Subcutaneous abdominal adipose tissue (tissue), 5 donors: ENCODE measurements around the gene MEIS2.

Source experiments
- H3K27ac ChIP-seq: one replicate; pipeline ENCODE4 v1.7.0; 2013; ENCODE audit warnings: low read depth, mild to moderate bottlenecking, inconsistent platforms, low read length, moderate library complexity
- H3K27me3 ChIP-seq, 5 donors: one replicate each; pipeline ENCODE4 v1.7.0; 2013; ENCODE audit warnings: low read length in 5 of 5, inconsistent platforms in 1 of 5; ENCODE audit not compliant: control insufficient read depth in 5 of 5, insufficient read depth in 4 of 5
- H3K36me3 ChIP-seq, 5 donors: one replicate each; pipeline ENCODE4 v1.7.0; 2013; ENCODE audit warnings: low read length in 5 of 5; ENCODE audit not compliant: control insufficient read depth in 5 of 5, insufficient read depth in 5 of 5
- H3K4me1 ChIP-seq, 5 donors: one replicate each; pipeline ENCODE4 v1.7.0; 2013; ENCODE audit warnings: low read length in 5 of 5, mild to moderate bottlenecking in 3 of 5, moderate library complexity in 1 of 5; ENCODE audit not compliant: control insufficient read depth in 5 of 5, insufficient read depth in 5 of 5
- H3K4me3 ChIP-seq, 5 donors: one replicate each; pipeline ENCODE4 v1.7.0; 2013; ENCODE audit warnings: low read length in 5 of 5, low read depth in 1 of 5
- H3K9ac ChIP-seq, 5 donors: one replicate each; pipeline ENCODE4 v1.7.0; 2013; ENCODE audit warnings: low read length in 5 of 5, mild to moderate bottlenecking in 4 of 5, moderate library complexity in 3 of 5
- H3K9me3 ChIP-seq, 5 donors: one replicate each; pipeline ENCODE4 v1.7.0; 2013; ENCODE audit warnings: low read length in 5 of 5; ENCODE audit not compliant: control insufficient read depth in 5 of 5
- donor health status: healthy.
- donor health status: healthy.
- donor health status: healthy.
- donor health status: healthy.
- donor health status: healthy.

MEIS2 gene

DNA sequence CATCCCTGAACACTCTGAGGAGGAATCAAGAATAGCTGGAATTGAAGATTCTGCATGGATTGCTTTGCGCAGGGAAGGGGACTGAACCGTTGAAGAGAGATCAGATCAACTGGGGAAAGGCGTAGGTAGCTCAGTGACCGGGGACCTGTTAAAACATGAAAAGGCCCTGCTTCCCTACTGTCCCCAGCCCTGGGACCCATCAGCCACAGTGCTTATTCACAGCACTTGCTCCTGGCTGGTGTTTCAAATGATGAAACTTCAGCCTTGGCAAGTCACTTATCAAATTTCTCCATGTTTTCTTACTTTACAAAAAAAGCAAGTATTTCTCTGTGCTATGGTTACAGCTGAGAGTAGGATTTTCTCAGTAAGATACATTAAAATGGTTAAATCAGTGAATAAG lies 199.3 kb downstream of the MEIS2 start:
- H3K4me3 ChIP-seq = no peak overlapping the region
- H3K9ac ChIP-seq = no peak overlapping the region
- no peak overlapping the region for H3K27ac ChIP-seq
- no peaks in the 10 kb centered on the region for H3K9me3 ChIP-seq
- no peaks in the 10 kb centered on the region for H3K27me3 ChIP-seq
- H3K36me3 ChIP-seq = no peaks in the 10 kb centered on the region
- H3K4me1 ChIP-seq = peaks cover 0 to 21% (median 15%) of the 10 kb centered on the region in 5 donors

DNA sequence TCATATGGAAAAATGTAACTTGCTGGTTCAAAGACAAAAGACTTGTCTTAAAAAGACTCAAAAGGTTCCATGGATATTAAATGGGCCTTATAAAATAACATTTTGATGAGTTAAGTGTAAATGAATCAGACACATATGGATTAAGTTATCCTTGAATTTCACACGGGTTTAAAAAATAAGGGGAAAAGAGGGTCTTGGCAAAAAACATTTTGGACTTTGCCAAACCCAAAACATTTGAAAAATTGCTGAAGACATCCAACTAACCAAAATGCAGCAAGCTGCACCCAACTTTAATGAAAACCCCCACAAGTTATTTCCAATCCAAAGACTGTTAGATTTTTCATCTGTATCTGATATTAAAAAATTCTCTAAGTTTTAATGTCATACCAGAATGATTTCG lies 200.7 kb downstream of the MEIS2 start:
- Histone ChIP-seq H3K4me1 (peaks cover 0 to 21% (median 16%) of the 10 kb centered on the region in 5 donors), H3K9ac (no peak overlapping the region), H3K27me3 (no peaks in the 10 kb centered on the region), H3K4me3 (no peak overlapping the region), H3K36me3 (peaks cover 0 to 4% (median 0%) of the 10 kb centered on the region in 5 donors), H3K27ac (no peak overlapping the region), H3K9me3 (no peaks in the 10 kb centered on the region)

DNA sequence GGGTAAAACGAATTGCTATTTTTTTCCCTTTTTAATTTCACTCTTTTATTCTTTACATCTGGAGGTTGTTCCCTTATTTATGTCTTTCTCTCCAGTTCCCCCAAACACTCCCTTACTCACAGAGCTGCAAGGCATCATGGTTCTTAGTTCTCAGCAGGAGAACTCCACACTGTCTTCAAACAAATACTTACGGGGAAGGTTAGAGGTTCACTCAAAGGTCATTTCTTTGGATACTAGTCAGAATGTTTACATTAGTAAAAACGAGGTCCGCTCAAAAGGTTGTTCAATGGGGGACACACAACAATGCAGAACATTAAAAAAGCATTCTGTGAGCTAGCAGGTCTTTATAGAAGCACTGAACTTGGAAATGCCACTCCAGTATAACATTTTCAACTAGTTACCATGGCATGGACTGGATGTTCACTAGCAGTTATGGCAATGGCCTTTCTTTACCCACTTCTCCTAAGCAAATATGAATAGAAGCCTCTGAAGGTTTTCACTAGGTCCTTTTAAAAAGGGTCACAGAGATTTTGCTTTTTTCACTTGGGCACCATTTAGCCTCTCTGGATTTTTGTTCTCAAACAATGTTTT lies 201.7 kb downstream of the MEIS2 start:
- Histone ChIP-seq H3K27ac (no peak overlapping the region), H3K4me1 (peaks cover 0 to 21% (median 16%) of the 10 kb centered on the region in 5 donors), H3K9ac (no peak overlapping the region), H3K9me3 (no peaks in the 10 kb centered on the region), H3K4me3 (no peak overlapping the region), H3K36me3 (peaks cover 0 to 5% (median 0%) of the 10 kb centered on the region in 5 donors), H3K27me3 (no peaks in the 10 kb centered on the region)

DNA sequence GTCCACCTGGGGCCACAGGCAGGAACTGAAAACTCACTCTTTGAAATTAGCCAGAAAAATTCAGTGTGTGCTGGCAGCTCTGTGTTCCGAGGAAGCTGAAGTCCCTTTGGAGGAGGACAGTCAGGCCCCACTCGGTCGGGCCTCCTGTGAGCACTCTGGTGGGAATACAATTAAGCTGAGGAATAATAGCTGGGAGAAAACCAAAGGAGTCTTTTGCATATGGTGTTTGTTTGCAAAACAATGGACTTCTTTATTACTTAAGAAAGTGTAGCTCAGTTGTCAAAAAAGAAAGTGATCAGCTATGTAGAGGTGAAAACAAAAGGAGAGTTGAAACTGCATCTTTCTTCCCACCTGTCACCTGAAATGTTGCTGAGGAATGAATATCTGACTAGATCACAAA lies 202.5 kb downstream of the MEIS2 start:
- Histone ChIP-seq H3K9ac (no peak overlapping the region), H3K36me3 (peaks cover 0 to 5% (median 0%) of the 10 kb centered on the region in 5 donors), H3K27ac (no peak overlapping the region), H3K4me3 (no peak overlapping the region), H3K9me3 (no peaks in the 10 kb centered on the region), H3K4me1 (peaks cover 0 to 21% (median 16%) of the 10 kb centered on the region in 5 donors), H3K27me3 (no peaks in the 10 kb centered on the region)

DNA sequence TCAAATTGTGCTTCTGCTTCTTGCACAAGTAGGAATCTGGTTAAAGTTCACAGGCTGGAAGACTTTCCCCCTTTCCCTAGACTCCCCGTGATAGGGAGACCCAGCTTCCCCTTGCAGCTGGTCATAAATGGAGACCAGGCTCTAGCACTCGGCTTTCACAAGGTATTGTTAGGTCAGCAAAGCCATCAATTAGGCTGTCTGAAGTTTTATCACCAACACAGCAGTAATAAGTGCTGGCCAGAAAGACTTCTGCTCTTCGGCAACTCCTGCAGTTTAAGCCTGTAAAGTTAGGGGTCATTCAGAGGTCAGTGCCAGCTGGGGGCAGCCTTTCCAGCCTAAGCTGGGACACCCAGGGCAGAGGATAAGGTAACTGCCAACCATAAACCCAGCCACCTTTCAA lies 203.4 kb downstream of the MEIS2 start:
- H3K27me3 ChIP-seq = no peaks in the 10 kb centered on the region
- peak overlapping the region in 1 of 5 donors; percentile 36 for H3K4me3 ChIP-seq
- no peak overlapping the region for H3K9ac ChIP-seq
- H3K9me3 ChIP-seq = no peaks in the 10 kb centered on the region
- H3K36me3 ChIP-seq = peaks cover 0 to 5% (median 0%) of the 10 kb centered on the region in 5 donors
- no peak overlapping the region for H3K27ac ChIP-seq
- H3K4me1 ChIP-seq = peaks cover 0 to 21% (median 16%) of the 10 kb centered on the region in 5 donors

DNA sequence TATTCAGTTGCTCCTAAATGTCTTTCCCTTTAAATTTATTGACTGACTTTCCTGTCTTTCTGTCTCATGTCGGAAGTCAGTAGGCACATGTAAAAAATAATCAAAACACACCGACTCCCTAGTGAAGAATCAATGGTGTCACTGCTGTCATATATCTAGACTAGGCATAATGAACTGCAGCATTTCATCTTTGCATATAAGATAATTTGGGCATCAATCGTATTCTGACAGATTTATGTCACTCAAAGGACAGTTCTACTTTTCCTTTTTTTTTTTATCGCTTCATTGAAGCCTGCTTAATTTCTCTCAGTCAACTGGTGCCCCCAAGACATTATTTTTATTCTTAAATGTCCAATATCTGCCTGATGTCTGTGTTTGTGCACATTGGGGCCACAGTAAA lies 206.3 kb downstream of the MEIS2 start:
- no peak overlapping the region for H3K4me3 ChIP-seq

DNA sequence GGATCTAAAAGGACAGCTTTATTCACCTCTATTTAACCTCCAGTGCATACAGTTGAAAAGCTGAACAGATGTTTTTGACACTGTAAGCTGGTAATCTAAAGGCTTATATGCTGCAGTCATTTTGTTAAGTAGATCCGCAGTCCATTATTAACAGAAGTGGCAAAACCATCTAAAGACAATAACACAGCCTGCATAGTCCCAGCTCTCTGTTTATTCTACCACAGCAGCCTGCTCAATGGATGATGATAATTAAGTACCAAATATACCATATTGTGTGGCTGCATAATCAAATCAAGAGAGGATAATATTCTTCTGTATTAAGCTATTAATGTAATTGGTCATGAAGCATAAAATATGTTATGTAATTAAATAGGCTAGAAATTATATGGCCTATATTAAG lies 207.1 kb downstream of the MEIS2 start:
- Histone ChIP-seq H3K27me3 (peaks cover 0 to 7% (median 5%) of the 10 kb centered on the region in 5 donors), H3K4me3 (no peak overlapping the region), H3K9me3 (no peaks in the 10 kb centered on the region), H3K27ac (no peak overlapping the region), H3K9ac (no peak overlapping the region), H3K36me3 (peaks cover 0 to 9% (median 0%) of the 10 kb centered on the region in 5 donors), H3K4me1 (peaks cover 0 to 19% (median 16%) of the 10 kb centered on the region in 5 donors)

More for the DNA sequence above, 206.3 kb downstream of the MEIS2 start:
- Histone ChIP-seq H3K9me3 (no peaks in the 10 kb centered on the region), H3K9ac (no peak overlapping the region), H3K27ac (no peak overlapping the region), H3K36me3 (peaks cover 0 to 9% (median 0%) of the 10 kb centered on the region in 5 donors), H3K27me3 (no peaks in the 10 kb centered on the region), H3K4me1 (peaks cover 0 to 13% (median 13%) of the 10 kb centered on the region in 5 donors)

DNA sequence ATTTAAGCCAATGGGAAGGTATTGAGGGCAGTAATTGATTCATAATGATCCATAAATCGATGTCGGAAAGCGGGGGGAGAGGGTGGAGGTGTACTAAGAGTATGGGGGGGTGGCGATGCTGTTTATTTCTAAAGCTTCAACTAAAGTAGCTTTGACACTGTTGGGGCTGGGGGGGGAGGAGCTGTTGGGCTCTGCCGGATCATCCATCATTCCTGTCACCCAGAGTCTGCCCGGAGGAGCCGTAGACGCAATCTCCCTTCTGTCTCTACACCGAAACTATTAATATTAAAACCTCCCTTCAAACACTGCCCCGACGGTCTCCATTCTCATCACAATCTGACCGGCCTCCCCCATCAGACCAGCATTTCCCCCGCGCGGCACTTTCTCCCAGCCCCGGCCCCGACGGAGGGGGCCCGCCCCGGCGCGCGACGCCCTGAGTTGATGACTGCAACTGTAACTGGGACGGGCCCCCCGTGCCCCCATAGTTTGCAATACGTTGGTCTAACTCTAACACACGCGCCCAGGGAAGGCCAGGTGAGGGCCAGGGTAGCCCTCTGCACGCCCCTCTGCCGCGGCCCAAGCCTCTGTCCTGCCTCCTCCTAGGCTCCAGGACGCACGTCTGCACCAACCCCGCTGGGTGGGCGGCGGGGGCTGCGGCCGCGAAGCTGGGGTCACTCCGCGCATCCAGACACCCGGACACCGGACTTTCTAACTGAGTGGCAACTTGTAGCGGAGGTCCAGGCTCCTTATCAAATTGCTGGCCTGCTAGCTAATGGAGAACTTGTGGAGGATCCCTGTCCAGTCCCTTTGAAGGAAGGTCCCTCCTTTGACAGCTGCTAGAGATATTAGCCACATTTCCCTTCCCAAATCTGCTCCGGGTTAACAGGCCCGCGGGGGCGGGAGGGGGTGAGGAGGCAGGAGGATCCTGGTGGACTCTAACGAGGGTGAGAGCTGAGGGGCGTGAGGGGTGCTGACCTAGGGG lies 212.0 kb downstream of the MEIS2 start:
- Histone ChIP-seq H3K9ac (no peak overlapping the region), H3K36me3 (peaks cover 0 to 4% (median 0%) of the 10 kb centered on the region in 5 donors), H3K4me1 (peaks cover 0 to 25% (median 21%) of the 10 kb centered on the region in 5 donors), H3K27me3 (peaks cover 4 to 34% (median 27%) of the 10 kb centered on the region in 5 donors), H3K9me3 (no peaks in the 10 kb centered on the region), H3K4me3 (peak overlapping the region; percentile 40 to 55 (median 53)), H3K27ac (no peak overlapping the region)

DNA sequence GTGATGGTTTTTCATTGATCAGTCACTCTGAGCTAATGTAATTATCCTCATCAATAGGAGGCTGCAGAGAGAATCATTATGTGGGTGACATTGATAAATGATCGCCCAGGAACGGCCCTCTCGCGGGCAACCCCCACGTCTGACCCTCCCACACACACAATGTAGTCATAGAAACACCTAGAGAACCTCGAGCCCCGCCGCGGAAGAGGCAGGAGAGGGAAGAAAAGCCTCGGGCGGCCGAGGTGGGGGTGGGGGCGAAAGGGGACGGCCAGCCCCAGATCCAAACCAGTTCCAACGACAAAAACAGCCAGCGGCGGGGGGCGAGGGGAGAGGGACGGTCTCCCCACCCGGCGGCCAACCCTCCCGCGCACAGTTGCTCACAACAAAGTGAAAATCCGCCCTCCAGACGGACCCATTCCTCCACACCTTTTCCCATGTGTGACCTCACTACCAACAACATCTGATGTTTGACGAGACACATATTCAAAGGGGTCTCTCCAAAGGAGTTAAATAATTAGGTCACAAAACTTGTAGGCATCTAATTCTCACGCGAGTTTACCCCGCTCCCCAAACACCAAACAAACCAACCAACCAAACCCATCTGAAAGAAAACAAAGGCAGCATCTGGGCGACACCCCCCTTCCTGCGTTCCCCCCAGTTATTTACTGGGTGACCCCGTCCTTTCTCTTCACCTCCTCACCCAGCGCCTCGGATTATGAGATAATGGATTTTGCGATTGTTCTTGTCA lies 213.0 kb downstream of the MEIS2 start:
- peaks cover 0 to 33% (median 26%) of the 10 kb centered on the region in 5 donors for H3K4me1 ChIP-seq
- peak overlapping the region in 4 of 5 donors; percentile 40 to 55 (median 49) for H3K4me3 ChIP-seq
- H3K9me3 ChIP-seq = no peaks in the 10 kb centered on the region
- no peak overlapping the region for H3K27ac ChIP-seq
- H3K27me3 ChIP-seq = peaks cover 9 to 43% (median 36%) of the 10 kb centered on the region in 5 donors
- H3K9ac ChIP-seq = peak overlapping the region in 1 of 5 donors; percentile 17
- peaks cover 0 to 4% (median 0%) of the 10 kb centered on the region in 5 donors for H3K36me3 ChIP-seq
